ENCODE data around the gene CLDND2.

GRCh38 chr19:51320280-51320657, 48.5 kb downstream of the CLDND2 start:
- TF ChIP-seq, protein P1, sequence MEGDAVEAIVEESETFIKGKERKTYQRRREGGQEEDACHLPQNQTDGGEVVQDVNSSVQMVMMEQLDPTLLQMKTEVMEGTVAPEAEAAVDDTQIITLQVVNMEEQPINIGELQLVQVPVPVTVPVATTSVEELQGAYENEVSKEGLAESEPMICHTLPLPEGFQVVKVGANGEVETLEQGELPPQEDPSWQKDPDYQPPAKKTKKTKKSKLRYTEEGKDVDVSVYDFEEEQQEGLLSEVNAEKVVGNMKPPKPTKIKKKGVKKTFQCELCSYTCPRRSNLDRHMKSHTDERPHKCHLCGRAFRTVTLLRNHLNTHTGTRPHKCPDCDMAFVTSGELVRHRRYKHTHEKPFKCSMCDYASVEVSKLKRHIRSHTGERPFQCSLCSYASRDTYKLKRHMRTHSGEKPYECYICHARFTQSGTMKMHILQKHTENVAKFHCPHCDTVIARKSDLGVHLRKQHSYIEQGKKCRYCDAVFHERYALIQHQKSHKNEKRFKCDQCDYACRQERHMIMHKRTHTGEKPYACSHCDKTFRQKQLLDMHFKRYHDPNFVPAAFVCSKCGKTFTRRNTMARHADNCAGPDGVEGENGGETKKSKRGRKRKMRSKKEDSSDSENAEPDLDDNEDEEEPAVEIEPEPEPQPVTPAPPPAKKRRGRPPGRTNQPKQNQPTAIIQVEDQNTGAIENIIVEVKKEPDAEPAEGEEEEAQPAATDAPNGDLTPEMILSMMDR (IDR thresholded peaks at IDR 0.05): no peak
- TF ChIP-seq POLR2A (IDR thresholded peaks at IDR 0.05): no peak
- TF ChIP-seq POLR2AphosphoS5 (IDR thresholded peaks at IDR 0.05): no peak

All from stomach (tissue), 4 donors.